Naive B cell (primary cell): ENCODE data around the gene TTN. TPM values are rescaled to one million over a fixed set of nuclear protein-coding genes. Genes with fewer than 3 reads are reported as not detected.

Experiments used
- ATAC-seq, 2 donors: fragments of 150-1000 bp; cut with Tn5 transposase; 2 replicates each; pipeline ENCODE4 v1.10.0; 2021; ENCODE audit warnings: low read depth in 2 of 2, mild to moderate bottlenecking in 2 of 2, moderate library complexity in 2 of 2
- DNase-seq: peaks from one replicate; pipeline ENCODE4 v3.0.0; 2022
- H3K27ac Mint-ChIP-seq, 6 donors: one replicate each; pipeline ENCODE4 v1.8.0; 2020 to 2022; ENCODE audit warnings: mild to moderate bottlenecking in 6 of 6, mixed read lengths in 6 of 6, moderate library complexity in 5 of 6, inconsistent platforms in 2 of 6
- H3K27me3 Mint-ChIP-seq, 3 donors: one replicate each; pipeline ENCODE4 v1.8.0; 2021 to 2022; ENCODE audit warnings: mixed read lengths in 3 of 3, mild to moderate bottlenecking in 1 of 3
- H3K36me3 Mint-ChIP-seq, 2 donors: one replicate each; pipeline ENCODE4 v1.8.0; 2020 to 2022; ENCODE audit warnings: mixed read lengths in 2 of 2, inconsistent platforms in 1 of 2, mild to moderate bottlenecking in 1 of 2
- H3K4me1 Mint-ChIP-seq, 3 donors: one replicate each; pipeline ENCODE4 v1.8.0; 2020 to 2022; ENCODE audit warnings: mixed read lengths in 3 of 3, inconsistent platforms in 1 of 3, mild to moderate bottlenecking in 1 of 3, moderate library complexity in 1 of 3
- H3K4me3 Mint-ChIP-seq, 8 donors: one replicate each; pipeline ENCODE4 v1.8.0; 2020 to 2022; ENCODE audit warnings: mild to moderate bottlenecking in 8 of 8, mixed read lengths in 8 of 8, moderate library complexity in 8 of 8, inconsistent platforms in 2 of 8
- H3K9me3 Mint-ChIP-seq, 7 donors: one replicate each; pipeline ENCODE4 v1.8.0; 2020 to 2022; ENCODE audit warnings: mixed read lengths in 7 of 7, mild to moderate bottlenecking in 5 of 7, inconsistent platforms in 2 of 7, moderate library complexity in 1 of 7
- polyA plus RNA-seq, 6 donors: library from polyadenylated mRNA; unstranded; fragments of 300-500 nt; fragmentation: Illumina TruSeq; gene quantifications; one replicate each; pipeline ENCODE4 v1.2.3, GENCODE V29; 2021; ENCODE audit warnings: low read depth in 6 of 6

TTN gene
- polyA plus RNA-seq, 6 donors from 2014 or later, result 0.51 to 10.1 (median 1.7) TPM

DNA sequence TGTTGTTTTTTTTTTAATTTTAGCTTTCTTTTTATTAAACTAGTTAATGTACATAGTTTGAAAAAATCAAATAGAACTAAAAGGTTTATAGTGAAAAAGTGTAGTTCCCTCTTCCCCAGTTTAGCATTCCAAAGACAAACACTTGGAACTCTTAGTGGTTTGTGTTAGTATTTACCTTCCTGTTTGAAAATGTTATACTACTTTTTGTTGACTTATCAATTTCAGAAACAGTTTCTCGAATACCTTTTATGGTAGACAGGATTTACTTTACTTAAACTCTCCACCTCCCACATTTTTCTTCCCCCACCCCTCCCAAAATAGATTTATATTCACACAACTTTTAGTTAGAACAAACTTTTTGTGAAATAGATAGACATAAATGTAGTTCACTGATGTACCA lies 300.3 kb downstream of the TTN start:
- H3K4me3 Mint-ChIP-seq, result no peak overlapping the region
- no peaks in the 10 kb centered on the region for H3K9me3 Mint-ChIP-seq
- H3K27me3 Mint-ChIP-seq, result no peaks in the 10 kb centered on the region
- peaks cover 10 to 13% of the 10 kb centered on the region in 2 donors for H3K36me3 Mint-ChIP-seq
- no peak for DNase-seq
- no peaks in the 10 kb centered on the region for H3K4me1 Mint-ChIP-seq
- H3K27ac Mint-ChIP-seq, result peak overlapping the region in 1 of 6 donors; percentile 7
- ATAC-seq, result no peak

DNA sequence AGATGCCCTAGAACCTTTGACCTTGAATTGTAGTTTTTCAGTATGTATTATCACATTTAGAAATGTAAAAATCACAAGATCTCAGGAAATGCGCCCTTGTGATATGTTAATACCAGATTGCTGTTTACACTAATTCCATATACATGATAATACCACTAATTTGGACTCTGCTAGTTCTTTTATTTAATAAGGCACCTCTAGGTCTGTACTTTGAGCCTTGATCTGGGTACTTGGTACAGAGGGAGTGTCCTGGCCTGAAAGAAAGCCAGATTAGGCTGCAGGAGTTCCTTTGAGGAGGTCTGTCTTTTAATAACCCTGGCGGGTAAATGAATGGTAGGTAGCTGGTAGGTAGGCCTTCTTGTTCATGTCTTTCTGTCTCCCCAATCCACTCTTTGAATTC lies 300.7 kb downstream of the TTN start:
- Mint-ChIP-seq H3K4me3 (no peak overlapping the region), H3K36me3 (peaks cover 11 to 13% of the 10 kb centered on the region in 2 donors), H3K27me3 (no peaks in the 10 kb centered on the region), H3K4me1 (no peaks in the 10 kb centered on the region), H3K27ac (peak overlapping the region in 2 of 6 donors; percentile 7 to 65), H3K9me3 (no peaks in the 10 kb centered on the region)
- DNase-seq (no peak), ATAC-seq (no peak)

DNA sequence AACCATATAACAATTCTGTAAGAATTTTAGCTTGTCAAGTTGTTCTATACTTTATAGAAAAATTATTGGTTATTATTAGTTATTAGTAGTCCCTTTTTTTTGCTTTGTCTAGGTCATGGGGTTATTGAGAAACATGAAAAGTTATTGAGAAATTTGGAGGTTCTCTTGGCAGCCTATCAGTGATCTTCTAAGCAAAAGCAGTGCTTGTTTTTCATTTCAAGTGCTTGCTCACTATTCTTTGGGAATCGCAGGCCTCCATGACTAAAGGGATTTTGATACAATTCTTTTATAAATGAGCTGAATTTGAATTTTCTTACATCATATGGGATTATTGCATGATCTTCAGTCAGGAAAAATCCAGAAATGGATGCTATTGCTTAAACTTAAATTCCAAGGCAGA lies 301.1 kb downstream of the TTN start:
- DNase-seq (no peak), ATAC-seq (no peak)
- H3K36me3 Mint-ChIP-seq, result peaks cover 9 to 13% of the 10 kb centered on the region in 2 donors
- no peak overlapping the region for H3K4me3 Mint-ChIP-seq
- no peaks in the 10 kb centered on the region for H3K4me1 Mint-ChIP-seq
- no peaks in the 10 kb centered on the region for H3K9me3 Mint-ChIP-seq
- no peak overlapping the region for H3K27ac Mint-ChIP-seq
- H3K27me3 Mint-ChIP-seq, result no peaks in the 10 kb centered on the region

DNA sequence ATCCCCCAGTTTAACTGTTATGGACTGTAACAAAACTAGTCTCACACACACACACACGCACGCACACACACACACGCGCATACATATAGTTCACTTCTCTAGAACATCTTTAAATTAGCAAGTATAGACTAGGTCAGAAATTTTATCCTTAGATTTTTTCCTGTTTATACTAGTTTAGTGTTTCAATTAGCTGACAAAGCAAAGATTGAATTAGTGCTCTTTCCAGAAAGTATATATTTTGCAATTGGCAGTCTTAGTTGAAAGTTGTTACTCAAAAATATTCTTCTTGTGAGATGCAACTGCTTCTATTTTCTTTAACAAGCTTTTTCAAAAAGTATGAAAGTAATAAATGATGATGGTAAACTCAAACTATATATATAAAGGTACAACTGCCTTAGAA lies 304.5 kb downstream of the TTN start:
- Mint-ChIP-seq H3K27me3 (no peaks in the 10 kb centered on the region), H3K4me3 (no peak overlapping the region), H3K9me3 (no peaks in the 10 kb centered on the region), H3K27ac (no peak overlapping the region), H3K36me3 (peaks cover 17 to 21% of the 10 kb centered on the region in 2 donors), H3K4me1 (no peaks in the 10 kb centered on the region)
- ATAC-seq (no peak), DNase-seq (no peak)

DNA sequence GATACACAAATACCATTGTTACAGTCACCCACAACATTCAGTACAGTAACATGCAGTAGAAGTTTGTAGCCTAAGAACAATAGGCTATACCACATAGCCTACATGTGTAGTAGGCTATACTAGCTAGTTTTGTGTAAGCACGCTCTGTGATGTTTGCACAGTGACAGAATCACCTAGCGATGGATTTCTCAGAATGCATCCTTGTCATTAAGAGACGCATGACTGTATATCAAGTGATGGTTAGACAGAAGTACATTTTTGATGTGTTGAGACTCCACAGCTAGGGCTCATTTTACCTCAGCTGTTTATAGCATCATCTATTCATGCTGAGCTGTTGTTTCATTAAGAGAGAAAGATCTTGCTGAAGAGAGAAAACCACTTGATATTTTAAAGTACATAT lies 307.6 kb downstream of the TTN start:
- H3K27ac Mint-ChIP-seq, result peak overlapping the region in 1 of 6 donors; percentile 38
- ATAC-seq (no peak), DNase-seq (no peak)
- H3K27me3 Mint-ChIP-seq, result no peaks in the 10 kb centered on the region
- H3K36me3 Mint-ChIP-seq, result peaks cover 28 to 36% of the 10 kb centered on the region in 2 donors
- H3K4me1 Mint-ChIP-seq, result no peaks in the 10 kb centered on the region
- no peak overlapping the region for H3K4me3 Mint-ChIP-seq
- no peaks in the 10 kb centered on the region for H3K9me3 Mint-ChIP-seq

DNA sequence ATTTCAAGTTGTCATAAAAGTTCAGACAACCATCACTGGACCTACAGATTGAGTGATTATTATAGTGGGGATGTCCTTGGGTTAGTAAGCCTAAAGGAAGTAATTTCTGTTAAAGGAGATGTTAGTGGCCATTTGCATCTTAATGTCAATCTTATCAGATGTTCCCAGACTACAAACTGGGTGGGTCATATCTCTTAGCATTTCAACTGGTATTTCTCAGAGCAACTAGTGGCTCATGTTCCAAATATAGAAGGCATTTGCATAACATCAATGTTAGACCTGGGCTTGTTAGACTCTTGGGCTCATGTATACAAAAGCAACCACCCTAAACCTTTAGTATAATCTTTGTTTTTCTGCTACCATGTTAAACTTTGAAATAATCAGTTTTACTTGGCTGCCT lies 309.1 kb downstream of the TTN start:
- Mint-ChIP-seq H3K4me1 (no peaks in the 10 kb centered on the region), H3K9me3 (no peaks in the 10 kb centered on the region), H3K27me3 (no peaks in the 10 kb centered on the region), H3K36me3 (peaks cover 28 to 43% of the 10 kb centered on the region in 2 donors), H3K27ac (peak overlapping the region in 1 of 6 donors; percentile 49), H3K4me3 (no peak overlapping the region)
- DNase-seq (no peak), ATAC-seq (no peak)

DNA sequence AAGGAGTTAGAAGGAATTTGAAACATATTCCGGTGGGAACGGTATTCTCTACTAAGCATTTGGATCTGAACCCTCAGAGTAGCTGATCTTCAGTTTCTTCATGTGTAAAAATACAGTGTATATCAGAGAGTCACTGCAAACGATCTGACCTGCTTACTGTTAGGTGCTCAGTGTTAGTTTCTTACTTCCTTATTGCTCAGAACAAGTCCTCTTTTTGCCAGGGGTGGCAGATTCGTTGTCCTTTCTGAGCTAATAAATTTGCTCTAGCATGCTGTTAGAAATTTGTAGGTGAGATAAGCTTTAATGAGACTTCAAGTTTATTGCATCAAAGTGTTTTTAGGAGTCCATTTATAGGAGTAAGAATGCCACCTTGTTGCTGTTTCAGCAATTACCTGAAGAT lies 311.2 kb downstream of the TTN start:
- DNase-seq (no peak), ATAC-seq (no peak)
- H3K4me3 Mint-ChIP-seq, result no peak overlapping the region
- H3K36me3 Mint-ChIP-seq, result peaks cover 18 to 31% of the 10 kb centered on the region in 2 donors
- peak overlapping the region in 2 of 6 donors; percentile 55 to 56 for H3K27ac Mint-ChIP-seq
- no peaks in the 10 kb centered on the region for H3K27me3 Mint-ChIP-seq
- H3K4me1 Mint-ChIP-seq, result no peaks in the 10 kb centered on the region
- no peaks in the 10 kb centered on the region for H3K9me3 Mint-ChIP-seq

DNA sequence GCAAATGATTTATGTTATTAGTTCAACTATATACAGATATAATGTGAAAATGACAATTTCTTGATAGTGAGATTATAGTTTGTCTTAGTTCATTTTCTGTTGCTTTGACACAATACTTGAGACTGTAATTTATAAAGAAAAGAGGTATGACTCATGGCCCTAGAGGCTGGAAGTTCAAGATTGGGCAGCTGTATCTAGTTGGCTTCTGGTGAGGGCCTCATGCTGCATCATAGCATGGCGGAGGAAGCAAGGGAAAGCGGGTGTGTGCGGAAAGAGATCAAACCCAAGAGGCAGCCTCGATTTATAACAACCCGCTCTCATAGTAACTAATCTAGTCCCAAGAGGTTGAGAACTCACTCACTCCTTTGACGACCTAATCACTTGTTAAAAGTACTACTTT lies 315.6 kb downstream of the TTN start:
- Mint-ChIP-seq H3K27me3 (no peaks in the 10 kb centered on the region), H3K36me3 (peaks cover 24 to 43% of the 10 kb centered on the region in 2 donors), H3K27ac (peak overlapping the region in 1 of 6 donors; percentile 29), H3K4me1 (peaks cover 6 to 12% (median 10%) of the 10 kb centered on the region in 3 donors), H3K9me3 (no peaks in the 10 kb centered on the region), H3K4me3 (no peak overlapping the region)
- no peak for ATAC-seq
- DNase-seq, result no peak

DNA sequence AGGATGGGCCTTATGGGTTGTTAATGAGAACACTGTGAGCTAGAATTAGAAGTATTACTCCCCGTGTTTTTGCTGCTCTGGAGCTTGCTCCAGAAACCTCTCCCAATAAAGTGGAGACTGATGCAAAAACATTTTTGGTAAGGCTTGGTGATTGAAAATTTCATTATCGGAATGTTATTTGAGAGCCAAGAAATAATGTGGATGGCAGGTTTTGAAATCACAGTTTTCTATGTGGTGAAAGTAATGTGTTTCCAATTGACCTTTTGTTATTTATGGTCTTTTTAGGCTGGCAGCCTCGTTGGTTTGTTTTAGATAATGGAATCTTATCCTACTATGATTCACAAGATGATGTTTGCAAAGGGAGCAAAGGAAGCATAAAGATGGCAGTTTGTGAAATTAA lies 321.9 kb downstream of the TTN start:
- Mint-ChIP-seq H3K27ac (no peak overlapping the region), H3K4me1 (peaks cover 32 to 53% (median 38%) of the 10 kb centered on the region in 3 donors), H3K27me3 (no peaks in the 10 kb centered on the region), H3K36me3 (peaks cover 23 to 28% of the 10 kb centered on the region in 2 donors), H3K4me3 (no peak overlapping the region), H3K9me3 (no peaks in the 10 kb centered on the region)
- ATAC-seq (no peak), DNase-seq (no peak)

DNA sequence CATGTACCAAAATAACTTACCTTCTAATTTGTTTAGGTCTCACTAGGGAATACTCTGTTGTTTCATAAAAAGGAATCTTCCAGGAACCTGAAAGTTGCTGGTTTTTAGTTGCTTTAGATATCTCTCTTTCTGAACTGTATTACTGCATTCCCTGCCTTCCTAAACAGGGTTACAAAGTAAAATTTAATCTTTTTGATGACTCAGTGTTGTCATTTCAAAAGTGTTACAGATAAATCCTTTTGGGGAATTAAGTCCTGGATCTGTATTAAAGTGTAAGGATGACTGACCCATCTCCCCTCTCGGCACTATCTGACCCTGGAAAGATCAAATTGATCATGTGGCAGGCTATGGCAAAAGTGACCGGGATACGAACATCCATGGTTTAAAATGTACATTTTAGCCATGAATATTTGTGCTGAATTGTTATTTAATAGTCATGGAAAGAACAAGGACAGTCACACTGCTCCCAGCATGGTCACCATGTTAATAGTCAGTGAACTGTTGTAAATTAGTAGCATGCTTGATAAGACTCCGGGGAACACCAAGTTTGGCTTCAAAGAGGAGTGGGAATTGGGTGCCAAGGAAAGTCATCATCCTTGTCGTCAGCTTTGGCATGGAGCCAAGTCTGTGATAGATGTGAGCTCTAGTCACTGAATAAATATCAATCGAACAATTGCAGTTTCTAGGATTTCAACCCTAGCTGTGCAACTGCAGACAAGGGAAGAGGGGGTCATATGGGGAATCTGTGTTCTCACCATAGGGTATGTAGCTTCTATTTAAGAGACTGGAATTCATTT lies 322.8 kb downstream of the TTN start:
- no peak overlapping the region for H3K4me3 Mint-ChIP-seq
- no peak for DNase-seq
- H3K36me3 Mint-ChIP-seq, result peaks cover 18 to 21% of the 10 kb centered on the region in 2 donors
- peaks cover 26 to 50% (median 42%) of the 10 kb centered on the region in 3 donors for H3K4me1 Mint-ChIP-seq
- H3K9me3 Mint-ChIP-seq, result no peaks in the 10 kb centered on the region
- no peaks in the 10 kb centered on the region for H3K27me3 Mint-ChIP-seq
- peak overlapping the region in 1 of 6 donors; percentile 32 for H3K27ac Mint-ChIP-seq
- ATAC-seq, result no peak

DNA sequence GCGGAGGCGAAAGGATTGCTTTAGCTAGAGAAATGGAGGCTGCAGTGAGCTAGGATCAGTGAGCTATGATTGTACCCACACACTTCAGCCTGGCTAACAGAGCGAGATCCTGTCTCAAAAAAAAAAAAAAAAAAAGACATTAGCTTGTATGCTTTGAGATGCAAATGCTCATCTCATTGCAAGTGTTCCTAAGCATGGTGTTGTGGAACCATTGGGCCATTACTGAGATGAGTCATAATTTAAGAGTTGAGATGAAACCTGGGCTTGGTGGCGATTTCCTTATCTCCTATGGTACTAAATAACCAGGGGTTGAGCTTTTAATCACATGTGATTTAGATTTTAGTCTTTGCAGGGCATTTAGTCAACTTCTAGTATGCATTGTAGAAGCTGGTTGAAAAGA lies 324.8 kb downstream of the TTN start:
- Mint-ChIP-seq H3K4me1 (peaks cover 31 to 56% (median 55%) of the 10 kb centered on the region in 3 donors), H3K4me3 (peak overlapping the region in 6 of 8 donors; percentile 53 to 98 (median 96)), H3K27ac (peak overlapping the region in 1 of 6 donors; percentile 96), H3K27me3 (no peaks in the 10 kb centered on the region), H3K36me3 (peaks cover 13 to 15% of the 10 kb centered on the region in 2 donors), H3K9me3 (no peaks in the 10 kb centered on the region)
- DNase-seq, result no peak
- ATAC-seq, result no peak

DNA sequence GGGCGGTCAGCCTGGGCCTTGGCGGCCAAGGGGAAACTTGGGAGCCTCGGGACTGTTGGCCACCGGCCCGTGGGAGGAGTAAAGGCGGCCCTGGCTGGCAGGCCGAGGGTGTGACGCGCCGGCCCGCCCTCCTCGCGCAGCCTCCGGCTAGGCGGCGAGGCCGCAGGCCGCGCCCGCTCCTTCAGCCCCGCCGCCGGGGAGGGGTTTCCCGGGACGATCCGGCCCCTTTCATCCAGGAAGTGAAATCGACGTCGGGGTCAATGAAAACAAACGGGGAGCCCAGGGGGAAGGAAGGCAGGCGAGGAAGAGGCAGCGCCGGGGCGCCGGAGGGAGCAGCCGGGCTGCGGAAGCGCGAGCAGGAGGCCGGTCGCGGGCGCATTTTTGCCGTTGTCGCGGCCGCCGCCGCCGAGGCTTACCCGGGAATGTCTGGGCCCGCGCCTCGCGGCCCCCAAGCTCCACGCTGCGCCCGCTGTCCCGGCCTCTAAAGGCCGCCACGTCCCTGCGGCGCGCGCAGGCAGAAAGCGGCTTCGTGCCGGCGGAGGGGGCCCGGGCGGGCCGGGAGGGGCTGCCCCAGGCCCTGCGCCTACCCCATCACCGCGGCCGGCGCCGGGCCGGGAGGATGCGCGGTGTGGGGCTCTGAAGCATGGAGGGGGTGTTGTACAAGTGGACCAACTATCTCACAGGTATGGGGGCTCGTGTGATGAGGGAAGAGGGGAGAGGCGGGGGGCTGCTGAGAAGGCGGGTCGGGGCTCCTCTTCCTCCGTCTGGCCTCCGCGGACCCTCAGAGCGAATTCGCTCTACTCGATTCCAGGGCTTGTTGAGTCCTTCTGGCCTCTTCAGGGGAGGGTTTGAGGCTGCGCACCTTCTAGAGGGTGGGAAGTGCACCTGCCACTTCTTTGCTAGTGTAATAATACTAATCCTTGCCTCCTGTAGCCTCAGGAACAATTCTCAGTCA lies 326.7 kb downstream of the TTN start, which contains the start of gene PLEKHA3:
TSS of gene PLEKHA3 (plus strand) at position 231 of the 955 bp plus-strand sequence. CDS start at position 644, 413 bp downstream.
- ATAC-seq (peak; percentile 51 to 54), DNase-seq (peak; percentile 81)
- no peaks in the 10 kb centered on the region for H3K9me3 Mint-ChIP-seq
- no peaks in the 10 kb centered on the region for H3K36me3 Mint-ChIP-seq
- H3K4me1 Mint-ChIP-seq, result peaks cover 27 to 53% (median 48%) of the 10 kb centered on the region in 3 donors
- no peaks in the 10 kb centered on the region for H3K27me3 Mint-ChIP-seq
- peak within 1 kb of the TSS; percentile 96 to 100 (median 99) for H3K27ac Mint-ChIP-seq
- peak within 1 kb of the TSS; percentile 94 to 99 (median 98) for H3K4me3 Mint-ChIP-seq

DNA sequence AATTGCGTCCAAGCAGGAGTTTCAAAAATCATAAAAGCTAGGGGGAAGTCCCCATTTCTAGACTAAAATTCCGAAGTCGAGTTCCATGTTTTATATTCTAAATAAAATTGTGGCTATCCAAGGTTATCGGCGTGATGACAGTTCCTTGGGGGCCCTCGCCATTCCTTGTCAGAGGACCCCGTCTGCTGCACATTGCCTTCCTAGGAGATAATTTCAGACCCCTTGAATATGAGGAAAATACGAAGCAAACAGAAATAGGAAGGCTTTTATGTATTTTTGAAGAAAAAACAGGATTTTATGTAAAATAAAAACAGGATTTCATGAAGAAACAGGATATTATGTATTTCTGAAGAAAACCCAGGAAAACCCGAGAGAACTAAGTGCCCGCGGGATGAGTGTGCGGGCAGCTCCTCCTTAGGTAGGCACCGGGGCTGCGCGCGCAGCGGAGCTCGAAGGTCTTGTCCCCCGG lies 327.4 kb downstream of the TTN start:
- ATAC-seq (no peak), DNase-seq (no peak)
- Mint-ChIP-seq H3K27me3 (no peaks in the 10 kb centered on the region), H3K27ac (peak overlapping the region; percentile 69 to 99 (median 96)), H3K9me3 (no peaks in the 10 kb centered on the region), H3K4me1 (peaks cover 27 to 53% (median 44%) of the 10 kb centered on the region in 3 donors), H3K36me3 (no peaks in the 10 kb centered on the region), H3K4me3 (peak overlapping the region; percentile 94 to 99 (median 98))
